GM12878 (cell line): ENCODE measurements around the gene CHRNG. TPM values are rescaled to one million over a fixed set of nuclear protein-coding genes. Genes with fewer than 3 reads are reported as not detected.

Experiments used
- ATAC-seq: fragments of 200-7000 bp; cut with Tn5 transposase; 3 replicates; pipeline ENCODE4 v1.9.1; 2020; ENCODE audit warnings: mild to moderate bottlenecking, moderate library complexity
- BruUV-seq: library from RNA; stranded (reverse); fragments of 400-500 nt; replicated peaks from 2 replicates; lab custom pipeline; 2021; lab: Mats Ljungman, UMichigan
- CTCF ChIA-PET: fragments of 300-600 bp; sonication (Branson Sonifier 250); formaldehyde crosslinking; extraction: SDS; loops from one replicate; lab custom pipeline; 2021; ENCODE audit warnings: inconsistent platforms; lab: Yijun Ruan, JAX
- POLR2A ChIA-PET: fragments of 350-600 bp; formaldehyde crosslinking; extraction: SDS; loops from one replicate; lab custom pipeline; 2021; ENCODE audit warnings: inconsistent platforms; lab: Charles Lee
- RAD21 ChIA-PET: fragments of 300-600 bp; sonication (Branson Sonifier 250); formaldehyde crosslinking; loops from one replicate; lab custom pipeline; 2023; ENCODE audit warnings: antibody characterized with exemption; ENCODE audit not compliant: unreplicated experiment; lab: Charles Lee
- SMC1A ChIA-PET: fragments of 300-600 bp; sonication (Branson Sonifier 250); formaldehyde crosslinking; loops from one replicate; lab custom pipeline; 2023; ENCODE audit not compliant: unreplicated experiment, uncharacterized antibody; lab: Charles Lee
- DNase-seq: peaks from one replicate; pipeline ENCODE4 v3.0.0-alpha.2; 2011; ENCODE audit warnings: low read depth, low spot score
- FAIRE-seq: peaks from 3 replicates; lab custom pipeline; 2011; peaks lifted over from hg19 to GRCh38; lab: Jason Lieb, UNC
- H2AFZ ChIP-seq: 2 replicates; pipeline ENCODE4 v1.6.0; 2011; ENCODE audit warnings: low read depth, low read length, control low read depth; ENCODE audit not compliant: control insufficient read depth
- H3K27ac ChIP-seq: 2 replicates; pipeline ENCODE4 v1.5.1; 2011; ENCODE audit warnings: control low read depth; ENCODE audit not compliant: control insufficient read depth, insufficient read depth
- H3K27me3 ChIP-seq, 2 experiments: replicated peaks in 1 of 2; 2 replicates each; pipeline versions ENCODE4 v1.6.0 to v1.6.1; 2011; ENCODE audit warnings: low read length in 1 of 2; ENCODE audit not compliant: control insufficient read depth in 2 of 2, insufficient read depth in 2 of 2
- H3K36me3 ChIP-seq, 2 experiments: 2 replicates each; pipeline ENCODE4 v1.5.1; 2011; ENCODE audit warnings: low read length in 1 of 2; ENCODE audit not compliant: control insufficient read depth in 2 of 2, insufficient read depth in 2 of 2
- H3K4me1 ChIP-seq: 2 replicates; pipeline ENCODE4 v1.6.1; 2011; ENCODE audit warnings: mild to moderate bottlenecking, low read length, moderate library complexity, mixed read lengths; ENCODE audit not compliant: control insufficient read depth, insufficient read depth
- H3K4me2 ChIP-seq: 2 replicates; pipeline ENCODE4 v1.6.0; 2011; ENCODE audit warnings: control low read depth; ENCODE audit not compliant: control insufficient read depth, insufficient read depth
- H3K4me3 ChIP-seq: fragments of 200-600 bp; sonication (generic); 2 replicates; pipeline ENCODE4 v1.5.1; 2016
- H3K79me2 ChIP-seq: 2 replicates; pipeline ENCODE4 v1.6.0; 2011; ENCODE audit warnings: low read length; ENCODE audit not compliant: control insufficient read depth, insufficient read depth
- H3K9ac ChIP-seq: 2 replicates; pipeline ENCODE4 v1.8.0; 2011; ENCODE audit warnings: low read length, control low read depth, mixed read lengths; ENCODE audit not compliant: control insufficient read depth, insufficient read depth
- H3K9me3 ChIP-seq: replicated peaks from 3 replicates; pipeline ENCODE4 v1.5.1; 2011; ENCODE audit warnings: mild to moderate bottlenecking, low read length; ENCODE audit not compliant: control insufficient read depth, insufficient read depth
- H4K20me1 ChIP-seq: 2 replicates; pipeline ENCODE4 v1.6.0; 2011; ENCODE audit not compliant: control insufficient read depth, insufficient read depth
- CBFB ChIP-seq: IDR thresholded peaks from 2 replicates; pipeline ENCODE4 v1.6.1; 2016; ENCODE audit warnings: antibody characterized with exemption, low read depth
- CBX3 ChIP-seq: fragments of 200-600 bp; sonication (generic); IDR thresholded peaks from 2 replicates; pipeline ENCODE4 v1.6.1; 2016; ENCODE audit warnings: low read depth, borderline replicate concordance
- CEBPB ChIP-seq, 2 experiments: fragments of 150-350 bp in 1 of 2; IDR thresholded peaks; 2 replicates each; pipeline ENCODE4 v1.6.1; 2012 to 2014; ENCODE audit warnings: low read depth in 2 of 2, low read length in 2 of 2, borderline replicate concordance in 1 of 2, inconsistent platforms in 1 of 2
- EED ChIP-seq: sonication (generic); IDR thresholded peaks from 2 replicates; pipeline ENCODE4 v1.6.1; 2016; ENCODE audit warnings: antibody characterized with exemption, low read depth
- EP300 ChIP-seq, 2 experiments: fragments of 150-350 bp in 1 of 2; IDR thresholded peaks; 2 replicates each; pipeline ENCODE4 v1.6.1; 2011 to 2012; ENCODE audit warnings: low read depth in 2 of 2, low read length in 2 of 2, borderline replicate concordance in 1 of 2, improper control_type of control experiment in 1 of 2, inconsistent platforms in 1 of 2; ENCODE audit not compliant: control insufficient read depth in 1 of 2
- GABPA ChIP-seq: IDR thresholded peaks from 2 replicates; pipeline ENCODE4 v1.6.1; 2014; ENCODE audit warnings: antibody characterized with exemption, low read depth, mild to moderate bottlenecking, inconsistent platforms
- GATAD2B ChIP-seq: fragments of 450-650 bp; conservative IDR thresholded peaks from 2 replicates; pipeline ENCODE4 v1.6.1; 2017; ENCODE audit warnings: low read depth, mild to moderate bottlenecking, moderate library complexity
- KAT2A ChIP-seq: conservative IDR thresholded peaks from 2 replicates; pipeline ENCODE4 v1.6.1; 2011; ENCODE audit warnings: low read depth, low read length; ENCODE audit not compliant: control insufficient read depth
- MEF2B ChIP-seq: fragments of 450-650 bp; IDR thresholded peaks from 2 replicates; pipeline ENCODE4 v1.6.1; 2018; ENCODE audit warnings: mild to moderate bottlenecking, moderate library complexity; ENCODE audit not compliant: partially characterized antibody, poor library complexity, severe bottlenecking
- MTA2 ChIP-seq: fragments of 450-650 bp; IDR thresholded peaks from 2 replicates; pipeline ENCODE4 v1.6.1; 2016; ENCODE audit warnings: low read depth, mild to moderate bottlenecking, moderate library complexity
- MXI1 ChIP-seq: fragments of 150-350 bp; IDR thresholded peaks from 2 replicates; pipeline ENCODE4 v1.6.1; 2011; ENCODE audit warnings: low read depth, mild to moderate bottlenecking, inconsistent platforms, low read length, improper control_type of control experiment
- MYC ChIP-seq: IDR thresholded peaks from 2 replicates; pipeline ENCODE4 v1.6.1; 2011; ENCODE audit warnings: mild to moderate bottlenecking, low read length, moderate library complexity, inconsistent platforms; ENCODE audit not compliant: insufficient read depth, insufficient replicate concordance, insufficient read length, severe bottlenecking
- NR2F1 ChIP-seq: fragments of 450-650 bp; conservative IDR thresholded peaks from 2 replicates; pipeline ENCODE4 v1.6.1; 2017; ENCODE audit warnings: mild to moderate bottlenecking
- RCOR1 ChIP-seq: conservative IDR thresholded peaks from 2 replicates; pipeline ENCODE4 v1.6.1; 2012; ENCODE audit warnings: low read depth, low read length, improper control_type of control experiment
- RUNX3 ChIP-seq: IDR thresholded peaks from 2 replicates; pipeline ENCODE4 v1.6.1; 2012; ENCODE audit warnings: low read length, inconsistent platforms
- SMAD5 ChIP-seq: IDR thresholded peaks from 2 replicates; pipeline ENCODE4 v1.6.1; 2016; ENCODE audit warnings: antibody characterized with exemption, low read depth
- SREBF1 ChIP-seq: IDR thresholded peaks from 2 replicates; pipeline ENCODE4 v1.6.1; 2012; ENCODE audit warnings: mild to moderate bottlenecking, low read length
- STAT1 ChIP-seq: fragments of 450-650 bp; conservative IDR thresholded peaks from 2 replicates; pipeline ENCODE4 v1.6.1; 2014; ENCODE audit warnings: antibody characterized with exemption, mild to moderate bottlenecking
- YBX1 ChIP-seq: fragments of 450-650 bp; IDR thresholded peaks from 2 replicates; pipeline ENCODE4 v1.6.1; 2016; ENCODE audit warnings: antibody characterized with exemption
- ZNF207 ChIP-seq: fragments of 450-650 bp; IDR thresholded peaks from 2 replicates; pipeline ENCODE4 v1.6.1; 2014; ENCODE audit warnings: antibody characterized with exemption, mild to moderate bottlenecking, borderline replicate concordance
- ZNF217 ChIP-seq: fragments of 450-650 bp; IDR thresholded peaks from 2 replicates; pipeline ENCODE4 v1.6.1; 2017; ENCODE audit warnings: antibody characterized with exemption, mild to moderate bottlenecking
- WGBS: methylation state at CpG from one replicate; pipeline ENCODE4 v1.1.6; 2016; ENCODE audit warnings: low lambda C conversion rate; ENCODE audit not compliant: insufficient replicate concordance, insufficient coverage; ENCODE audit errors: missing lambda C conversion rate; 5-methylcytosine and 5-hydroxymethylcytosine counted together
- in situ Hi-C: fragments of 300-500 bp; cut with MboI; formaldehyde crosslinking; loops from 9 replicates; pipeline ENCODE4 v1.14.3; 2018; ENCODE audit warnings: mixed read lengths
- intact Hi-C: fragments of 100-400 bp; cut with micrococcal nuclease; formaldehyde crosslinking; loops from one replicate; pipeline ENCODE4 v1.14.2; 2022; ENCODE audit not compliant: unreplicated experiment
- polyA plus RNA-seq, 11 experiments: library from polyadenylated mRNA; depleted of rRNA in 4 of 11; unstranded in 6 of 11; stranded (reverse) in 5 of 11; fragments of >200 nt; fragmentation: Nextera tagmentation in 4 of 11; fragmentation: Illumina TruSeq in 1 of 11; extraction: Ambion mirVana in 4 of 11; extraction: Trizol in 1 of 11; gene quantifications; 1 replicate in 1 of 11; 2 replicates in 10 of 11; pipeline versions ENCODE4 v1.2.1 to v1.2.3, GENCODE V29; 2011 to 2016; ENCODE audit warnings: inconsistent platforms in 2 of 11, missing spikeins in 2 of 11, low read depth in 1 of 11
- total RNA-seq, 4 experiments: library from RNA; depleted of rRNA in 3 of 4; stranded (reverse); fragments of >200 nt in 3 of 4; fragmentation: Illumina TruSeq in 1 of 4; extraction: Trizol in 1 of 4; gene quantifications; 2 replicates each; pipeline versions ENCODE4 v1.2.1 to v1.2.3, GENCODE V29; 2013 to 2021
- TF ChIP-seq, protein P1 (sequence below): fragments of 450-650 bp; IDR thresholded peaks from 2 replicates; pipeline ENCODE4 v1.6.1; 2017; ENCODE audit warnings: borderline replicate concordance

The CHRNG gene
- total and polyA plus RNA-seq, 10 of the 15 experiments (the other 5 are each of a cell fraction or from before 2014, with no cell fraction given) = 0.17 TPM; not detected in 9

DNA sequence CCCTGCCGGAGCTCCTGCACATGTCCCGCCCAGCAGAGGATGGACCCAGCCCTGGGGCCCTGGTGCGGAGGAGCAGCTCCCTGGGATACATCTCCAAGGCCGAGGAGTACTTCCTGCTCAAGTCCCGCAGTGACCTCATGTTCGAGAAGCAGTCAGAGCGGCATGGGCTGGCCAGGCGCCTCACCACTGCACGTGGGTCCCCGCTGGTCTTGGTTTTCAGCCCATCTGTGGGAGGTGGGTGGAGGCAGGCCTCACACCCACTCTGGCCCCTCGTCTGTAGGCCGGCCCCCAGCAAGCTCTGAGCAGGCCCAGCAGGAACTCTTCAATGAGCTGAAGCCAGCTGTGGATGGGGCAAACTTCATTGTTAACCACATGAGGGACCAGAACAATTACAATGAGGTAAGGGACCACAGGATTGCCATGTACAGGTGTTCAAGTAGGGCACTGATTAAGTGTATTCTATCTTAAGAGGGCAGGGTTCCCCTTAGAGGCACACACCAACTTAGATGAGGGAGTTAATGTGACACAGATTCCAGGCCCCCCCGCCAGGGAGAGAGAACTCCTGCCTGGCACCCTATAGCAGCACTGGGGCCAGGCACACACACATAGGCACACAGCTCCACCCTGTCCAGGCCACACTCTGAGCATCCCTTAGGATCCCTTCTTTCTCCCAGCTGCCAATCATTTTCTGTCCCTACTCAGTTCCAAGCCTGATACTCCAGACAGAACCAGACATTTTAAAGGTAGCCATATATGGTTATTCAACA lies 5.4 kb upstream of the CHRNG start (continued):
- TF ChIP-seq KAT2A (no peak), CBX3 (no peak)
- TF ChIP-seq, protein P1, sequence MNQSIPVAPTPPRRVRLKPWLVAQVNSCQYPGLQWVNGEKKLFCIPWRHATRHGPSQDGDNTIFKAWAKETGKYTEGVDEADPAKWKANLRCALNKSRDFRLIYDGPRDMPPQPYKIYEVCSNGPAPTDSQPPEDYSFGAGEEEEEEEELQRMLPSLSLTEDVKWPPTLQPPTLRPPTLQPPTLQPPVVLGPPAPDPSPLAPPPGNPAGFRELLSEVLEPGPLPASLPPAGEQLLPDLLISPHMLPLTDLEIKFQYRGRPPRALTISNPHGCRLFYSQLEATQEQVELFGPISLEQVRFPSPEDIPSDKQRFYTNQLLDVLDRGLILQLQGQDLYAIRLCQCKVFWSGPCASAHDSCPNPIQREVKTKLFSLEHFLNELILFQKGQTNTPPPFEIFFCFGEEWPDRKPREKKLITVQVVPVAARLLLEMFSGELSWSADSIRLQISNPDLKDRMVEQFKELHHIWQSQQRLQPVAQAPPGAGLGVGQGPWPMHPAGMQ = no peak
- TF ChIP-seq, all 136 proteins: peak for 0

GRCh38 chr2:232534940-232535651 lies 4.4 kb upstream of the CHRNG start:
- Histone ChIP-seq H3K9ac (no peak overlapping the region), H3K79me2 (no peaks in the 10 kb centered on the region), H3K4me1 (peaks cover 4% of the 10 kb centered on the region; the same call in 1 of the 2 replicates), H3K27me3 (no peaks in the 10 kb centered on the region), H4K20me1 (no peaks in the 10 kb centered on the region), H3K9me3 (peaks cover 6% of the 10 kb centered on the region; the same call in 2 of the 3 replicates), H3K36me3 (no peaks in the 10 kb centered on the region), H3K27ac (no peak overlapping the region), H3K4me2 (no peak overlapping the region), H3K4me3 (no peak overlapping the region), H2AFZ (no peak overlapping the region)
- no TSS peak for BruUV-seq
- ChIA-PET CTCF (no interaction called here), SMC1A (no interaction called here), POLR2A (no interaction called here), RAD21 (no interaction called here)
- WGBS = 37% methylated on average over 14 of the region's 14 CpGs
- ATAC-seq = no peak
- intact Hi-C loops (no loop called here), in situ Hi-C loops (no loop called here)
- DNase-seq = no peak
- FAIRE-seq = no peak
- TF ChIP-seq MYC (no peak), ZNF207 (no peak), YBX1 (no peak), MEF2B (no peak), SREBF1 (no peak), RUNX3 (no peak), ZNF217 (no peak), EED (no peak), NR2F1 (no peak), SMAD5 (no peak), CEBPB (IDR thresholded peaks at IDR 0.05; ENCODE audit: borderline replicate concordance in 1 of 2, low read depth in 2 of 2, low read length in 2 of 2) (no peak), EP300 (IDR thresholded peaks at IDR 0.05; ENCODE audit: borderline replicate concordance in 1 of 2, control insufficient read depth in 1 of 2, low read depth in 2 of 2, low read length in 2 of 2) (no peak), CBFB (no peak), RCOR1 (no peak), MXI1 (no peak), STAT1 (no peak), GABPA (no peak), GATAD2B (no peak), MTA2 (no peak)
